Activated T-cell treated with anti-CD3 and anti-CD28 coated beads, Interleukin-2, amount 50 U/mL, for 72 hours (primary cell): ENCODE measurements around the gene NSUN6. TPM values are rescaled to one million over a fixed set of nuclear protein-coding genes. Genes with fewer than 3 reads are reported as not detected.
"Not testable (repeated sequence)": the region's sequence is repeated elsewhere in the genome, so short reads cannot be mapped to it uniquely, and the experiment has no call there.

Experiments used
- ATAC-seq, 2 donors: fragments of 150-1000 bp; cut with Tn5 transposase; replicated peaks in 1 of 2; 2 replicates each; pipeline ENCODE4 v1.10.0; 2021; ENCODE audit warnings: moderate library complexity in 2 of 2, mild to moderate bottlenecking in 1 of 2
- DNase-seq, 2 donors: peaks; one replicate each; pipeline ENCODE4 v3.0.0; 2021 to 2022; ENCODE audit warnings: mixed read lengths in 1 of 2
- H3K27ac Mint-ChIP-seq: one replicate; pipeline ENCODE4 v1.8.0; 2022; ENCODE audit warnings: mild to moderate bottlenecking, moderate library complexity, mixed read lengths
- H3K27me3 Mint-ChIP-seq: one replicate; pipeline ENCODE4 v1.8.0; 2022; ENCODE audit warnings: low read depth, mixed read lengths
- H3K36me3 Mint-ChIP-seq, 2 donors: one replicate each; pipeline ENCODE4 v1.8.0; 2022; ENCODE audit warnings: mixed read lengths in 2 of 2, mild to moderate bottlenecking in 1 of 2; ENCODE audit not compliant: insufficient read depth in 2 of 2
- H3K4me1 Mint-ChIP-seq: one replicate; pipeline ENCODE4 v1.8.0; 2022; ENCODE audit warnings: low read depth, mixed read lengths
- H3K4me3 Mint-ChIP-seq, 2 donors: one replicate each; pipeline ENCODE4 v1.8.0; 2022; ENCODE audit warnings: mild to moderate bottlenecking in 2 of 2, mixed read lengths in 2 of 2, moderate library complexity in 2 of 2
- H3K9me3 Mint-ChIP-seq, 2 donors: one replicate each; pipeline ENCODE4 v1.8.0; 2022; ENCODE audit warnings: mixed read lengths in 2 of 2
- total RNA-seq, 2 donors: library from RNA; stranded (reverse); gene quantifications; one replicate each; pipeline ENCODE4 v1.2.3, GENCODE V29; 2022

The NSUN6 gene
- total RNA-seq, 2 donors from 2014 or later: 22.4 to 23.8 TPM

DNA sequence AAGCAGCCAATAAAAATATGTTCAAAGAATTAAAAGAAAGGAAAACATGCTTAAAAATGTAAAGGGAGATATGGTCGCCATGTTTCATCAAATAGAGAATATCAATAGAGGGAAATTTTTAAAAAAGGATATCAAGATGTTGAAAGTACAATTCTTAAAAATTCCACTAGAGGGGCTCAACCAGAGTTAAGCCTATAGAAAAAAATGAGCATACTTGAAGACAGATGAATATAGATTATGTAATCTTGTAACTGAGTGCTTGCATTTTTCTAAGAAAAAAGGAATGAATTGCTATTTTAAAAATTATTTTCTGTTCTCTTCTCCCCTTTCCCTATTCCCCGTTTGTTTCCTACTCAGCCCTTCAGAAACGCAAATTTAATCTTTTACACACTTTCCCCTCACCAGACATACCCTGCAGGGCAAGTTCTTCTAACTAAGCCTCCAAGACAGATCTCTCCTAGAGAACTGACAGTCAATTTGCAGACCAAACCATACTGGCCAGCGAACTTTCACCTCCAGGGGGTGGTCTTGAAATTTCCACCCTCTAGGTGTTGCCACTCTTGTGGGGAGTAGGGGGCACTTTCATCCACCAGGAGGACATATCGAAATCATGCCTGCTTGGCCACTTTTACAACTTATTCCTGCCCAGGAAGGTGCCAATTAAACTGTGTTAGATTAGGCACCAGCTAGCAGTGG lies 67.7 kb downstream of the NSUN6 start:
- Mint-ChIP-seq H3K4me3 (no peak overlapping the region), H3K27me3 (no peaks in the 10 kb centered on the region), H3K36me3 (peaks cover 12 to 53% of the 10 kb centered on the region in 2 donors), H3K27ac (peak overlapping the region; percentile 78), H3K4me1 (peaks cover 20% of the 10 kb centered on the region), H3K9me3 (peaks cover 0 to 6% of the 10 kb centered on the region in 2 donors)
- DNase-seq (no peak), ATAC-seq (no peak)

DNA sequence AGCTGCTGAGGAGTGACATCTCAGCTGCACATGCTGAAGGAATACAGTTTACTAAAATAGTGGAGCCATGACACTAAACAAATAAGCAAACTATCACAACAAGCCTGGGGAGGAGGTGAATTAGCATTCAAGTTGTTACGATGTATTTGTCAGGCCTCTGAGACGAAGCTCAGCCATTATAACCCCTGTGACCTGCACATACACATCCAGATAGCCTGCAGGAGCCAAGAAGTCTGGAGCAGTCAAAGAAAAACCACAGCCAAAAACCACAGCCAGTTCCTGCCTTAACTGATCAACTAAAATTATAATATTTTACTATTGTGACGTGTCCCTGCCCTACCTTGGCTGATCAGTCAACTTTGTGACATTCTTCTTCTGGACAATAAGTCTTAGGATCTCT lies 68.6 kb downstream of the NSUN6 start:
- H3K27ac Mint-ChIP-seq: no peak overlapping the region
- H3K9me3 Mint-ChIP-seq: peaks cover 3 to 6% of the 10 kb centered on the region in 2 donors
- no peak overlapping the region for H3K4me3 Mint-ChIP-seq
- H3K4me1 Mint-ChIP-seq: peaks cover 20% of the 10 kb centered on the region
- no peak for DNase-seq
- no peak for ATAC-seq
- H3K36me3 Mint-ChIP-seq: peaks cover 16 to 55% of the 10 kb centered on the region in 2 donors
- H3K27me3 Mint-ChIP-seq: no peaks in the 10 kb centered on the region

DNA sequence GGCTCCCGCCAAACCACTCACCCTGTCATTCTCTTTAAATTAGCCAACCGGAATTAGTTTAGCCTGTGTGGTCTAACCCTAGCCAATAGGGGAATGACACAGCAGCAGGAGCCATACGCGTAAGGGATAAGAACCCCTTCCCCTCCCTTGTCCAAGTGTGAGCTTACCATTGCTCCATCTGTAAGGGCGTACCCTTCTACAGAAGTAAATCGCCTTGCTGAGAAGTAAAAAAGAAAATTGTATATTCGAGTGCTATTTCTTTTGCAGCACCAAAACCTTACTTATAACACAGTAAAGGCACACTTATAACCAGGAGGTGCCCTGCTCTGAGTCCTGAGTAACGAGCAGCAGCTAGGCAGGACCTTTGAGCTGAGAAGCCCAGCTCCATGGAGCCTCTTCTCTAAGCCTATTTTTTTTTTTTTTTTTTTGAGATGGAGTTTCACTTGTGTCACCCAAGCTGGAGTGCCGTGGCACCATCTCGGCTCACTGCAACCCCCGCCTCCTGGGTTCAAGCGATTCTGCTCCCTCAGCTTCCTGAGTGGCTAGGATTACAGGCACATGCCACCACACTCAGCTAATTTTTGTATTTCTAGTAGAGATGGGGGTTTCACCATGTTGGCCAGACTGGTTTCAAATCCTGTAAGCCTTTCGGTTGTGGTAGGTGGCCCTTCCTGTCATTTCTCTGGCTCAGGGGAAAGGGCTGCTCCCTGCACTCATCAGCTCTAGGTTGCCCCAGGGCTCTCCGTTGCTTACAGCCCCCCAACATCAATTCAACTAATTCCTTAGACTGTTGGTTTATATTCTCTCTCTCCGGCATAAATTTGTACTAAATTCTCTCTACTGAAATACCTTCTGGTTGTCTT lies 73.3 kb downstream of the NSUN6 start:
- no peak overlapping the region for H3K27ac Mint-ChIP-seq
- no peaks in the 10 kb centered on the region for H3K27me3 Mint-ChIP-seq
- DNase-seq: no peak
- no peak for ATAC-seq
- H3K36me3 Mint-ChIP-seq: peaks cover 21 to 52% of the 10 kb centered on the region in 2 donors
- H3K4me1 Mint-ChIP-seq: peaks cover 5% of the 10 kb centered on the region
- no peak overlapping the region for H3K4me3 Mint-ChIP-seq
- H3K9me3 Mint-ChIP-seq: peaks cover 6 to 7% of the 10 kb centered on the region in 2 donors

DNA sequence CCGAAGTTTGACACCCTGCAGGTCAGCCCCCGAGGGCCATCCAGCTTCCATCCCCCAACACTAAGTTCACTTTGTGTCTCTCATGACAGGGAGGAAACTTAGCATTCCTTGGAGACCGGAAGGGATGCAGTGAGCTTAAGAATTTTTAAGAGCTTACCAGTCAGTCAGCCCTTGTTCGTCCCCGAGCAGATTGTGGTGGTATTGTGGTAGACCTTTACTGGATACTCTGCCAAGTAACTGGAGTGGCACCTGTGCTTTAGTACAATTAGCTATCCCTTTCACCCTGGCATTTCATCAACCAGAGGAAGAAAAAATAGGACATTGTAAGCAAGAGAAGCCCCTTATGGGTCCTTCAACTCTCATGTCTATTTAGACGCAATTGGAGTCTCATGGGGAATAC lies 74.8 kb downstream of the NSUN6 start:
- H3K4me1 Mint-ChIP-seq: no peaks in the 10 kb centered on the region
- H3K9me3 Mint-ChIP-seq: peaks cover 4 to 7% of the 10 kb centered on the region in 2 donors
- no peaks in the 10 kb centered on the region for H3K27me3 Mint-ChIP-seq
- ATAC-seq (no peak), DNase-seq (no peak)
- H3K36me3 Mint-ChIP-seq: peaks cover 17 to 45% of the 10 kb centered on the region in 2 donors
- H3K4me3 Mint-ChIP-seq: no peak overlapping the region
- no peak overlapping the region for H3K27ac Mint-ChIP-seq

DNA sequence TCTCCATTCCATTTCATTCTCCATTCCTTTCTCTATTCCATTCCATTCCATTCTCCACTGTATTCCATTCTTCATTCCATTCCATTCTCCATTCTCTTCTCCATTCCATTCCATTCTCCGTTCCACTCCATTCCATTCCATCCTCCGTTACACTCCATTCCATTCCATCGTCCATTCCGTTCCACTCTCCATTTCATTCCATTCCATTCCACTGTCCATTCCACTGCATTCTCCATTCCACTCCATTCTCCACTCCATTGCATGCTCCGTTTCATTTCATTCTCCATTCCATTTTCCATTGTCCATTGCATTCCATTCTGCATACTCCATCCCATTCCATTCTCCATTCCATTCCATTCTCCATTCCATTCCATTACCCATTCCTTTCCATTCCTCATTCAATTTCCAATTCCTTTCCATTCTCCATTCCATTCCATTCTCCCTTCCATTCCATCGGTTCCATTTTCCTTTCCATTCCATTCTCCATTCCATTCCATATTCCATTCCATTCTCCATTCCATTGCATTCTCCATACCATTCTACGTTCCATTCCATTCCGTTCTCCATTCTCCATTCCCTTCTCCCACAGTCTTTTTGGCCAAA lies 78.3 kb downstream of the NSUN6 start:
- Mint-ChIP-seq H3K27me3 (no peaks in the 10 kb centered on the region), H3K9me3 (peaks cover 0 to 4% of the 10 kb centered on the region in 2 donors), H3K27ac (no peak overlapping the region), H3K4me1 (no peaks in the 10 kb centered on the region), H3K4me3 (no peak overlapping the region), H3K36me3 (peaks cover 11 to 16% of the 10 kb centered on the region in 2 donors)
- ATAC-seq: no peak
- DNase-seq: no peak

DNA sequence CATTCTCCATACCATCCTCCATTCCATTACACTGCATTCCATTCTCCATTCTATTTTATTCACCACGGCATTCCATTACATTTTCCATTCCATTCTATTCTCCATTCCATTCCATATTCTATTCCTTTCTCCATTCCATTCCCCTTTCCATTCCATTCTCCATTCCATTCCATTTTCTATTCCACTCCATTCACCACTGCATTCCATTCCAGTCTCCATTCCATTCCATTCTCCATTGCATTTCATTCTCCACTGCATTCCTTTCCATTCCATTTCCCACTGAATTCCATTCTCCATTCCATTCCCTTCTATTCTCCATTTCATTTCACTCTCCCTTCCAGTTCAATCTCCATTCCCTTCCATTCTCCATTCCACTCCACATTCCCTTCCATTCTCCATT lies 79.6 kb downstream of the NSUN6 start:
- peaks cover 2 to 9% of the 10 kb centered on the region in 2 donors for H3K36me3 Mint-ChIP-seq
- no peak overlapping the region for H3K4me3 Mint-ChIP-seq
- ATAC-seq: no peak
- no peaks in the 10 kb centered on the region for H3K4me1 Mint-ChIP-seq
- no peak for DNase-seq
- no peaks in the 10 kb centered on the region for H3K27me3 Mint-ChIP-seq
- H3K9me3 Mint-ChIP-seq: no peaks in the 10 kb centered on the region
- H3K27ac Mint-ChIP-seq: no peak overlapping the region

DNA sequence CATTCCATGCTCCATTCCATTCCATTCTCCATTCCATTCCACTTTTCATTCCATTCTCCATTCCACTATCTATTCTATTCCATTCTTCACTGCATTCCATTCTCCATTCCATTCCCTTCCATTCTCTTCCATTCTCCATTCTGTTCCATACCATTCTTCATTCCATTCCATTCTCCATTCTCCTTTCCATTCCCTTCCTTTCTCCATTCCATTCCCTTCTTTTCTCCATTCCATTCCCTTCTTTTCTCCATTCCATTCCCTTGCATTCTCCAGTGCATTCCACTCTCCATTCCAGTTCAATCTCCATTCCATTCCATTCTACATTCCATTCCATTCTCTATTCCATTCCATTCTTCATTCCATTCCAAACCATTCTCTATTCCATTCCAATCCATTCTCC lies 80.3 kb downstream of the NSUN6 start:
- DNase-seq: no peak
- Mint-ChIP-seq H3K27ac (no peak overlapping the region), H3K4me1 (no peaks in the 10 kb centered on the region), H3K9me3 (no peaks in the 10 kb centered on the region), H3K27me3 (no peaks in the 10 kb centered on the region), H3K4me3 (no peak overlapping the region), H3K36me3 (peaks cover 1 to 6% of the 10 kb centered on the region in 2 donors)
- no peak for ATAC-seq

DNA sequence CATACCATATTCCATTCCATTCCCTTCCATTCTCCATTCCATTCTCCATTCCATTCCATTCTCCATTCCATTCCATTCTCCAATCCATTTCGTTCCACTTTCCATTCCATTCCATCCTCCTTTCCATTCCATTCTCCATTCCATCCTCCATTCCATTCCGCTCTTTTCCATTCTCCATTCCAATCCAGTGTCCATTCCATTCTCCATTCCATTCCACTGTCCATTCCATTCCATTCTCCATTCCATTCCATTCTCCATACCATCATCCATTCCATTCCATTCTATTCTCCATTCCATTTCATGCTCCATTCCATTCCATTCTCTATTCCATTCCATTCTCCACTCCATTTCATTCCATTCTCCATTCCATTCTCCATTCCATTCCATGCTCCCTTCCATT lies 81.0 kb downstream of the NSUN6 start:
- H3K4me1 Mint-ChIP-seq, H3K27ac Mint-ChIP-seq, DNase-seq, ATAC-seq, H3K27me3 Mint-ChIP-seq, H3K36me3 Mint-ChIP-seq, H3K4me3 Mint-ChIP-seq, H3K9me3 Mint-ChIP-seq: not testable (repeated sequence)

DNA sequence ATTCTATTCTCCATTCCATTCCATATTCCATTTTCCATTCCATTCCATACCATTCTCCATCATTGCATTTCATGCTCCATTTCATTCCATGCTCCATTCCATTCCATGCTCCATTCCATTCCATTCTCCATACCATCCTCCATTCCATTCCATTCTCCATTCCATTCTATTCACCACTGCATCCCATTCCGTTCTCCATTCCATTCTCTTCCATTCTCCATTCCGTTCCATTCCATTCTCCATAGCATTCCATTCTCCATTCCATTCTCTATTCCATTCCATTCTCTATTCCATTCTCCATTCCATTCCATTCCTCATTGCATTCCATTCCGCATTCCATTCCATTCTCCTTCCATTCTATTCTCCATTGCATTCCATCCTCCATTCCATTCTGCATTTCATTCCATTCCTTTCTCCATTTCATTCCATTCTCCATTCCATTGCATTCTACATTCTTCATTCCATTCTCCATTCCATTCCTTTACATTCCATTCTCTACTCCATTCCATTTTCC lies 84.0 kb downstream of the NSUN6 start:
- ATAC-seq: no peak
- Mint-ChIP-seq H3K36me3 (no peaks in the 10 kb centered on the region), H3K4me3 (no peak overlapping the region)

DNA sequence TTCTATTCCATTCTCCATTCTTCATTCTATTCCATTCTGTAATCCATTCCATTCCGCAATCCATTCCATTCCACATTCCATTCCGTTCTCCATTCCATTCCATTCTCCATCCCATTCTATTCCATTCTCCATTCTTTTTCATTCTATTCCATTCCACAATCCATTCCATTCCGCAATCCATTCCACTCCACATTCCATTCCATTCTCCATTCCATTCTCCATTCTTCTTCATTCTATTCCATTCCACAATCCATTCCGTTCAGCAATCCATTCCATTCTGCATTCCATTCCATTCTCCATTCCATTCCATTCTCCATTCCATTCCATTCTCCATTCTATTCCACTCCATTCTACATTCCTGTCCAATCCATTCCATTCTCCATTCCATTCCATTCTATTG lies 85.2 kb downstream of the NSUN6 start:
- Mint-ChIP-seq H3K4me3 (no peak overlapping the region), H3K4me1 (no peaks in the 10 kb centered on the region), H3K9me3 (no peaks in the 10 kb centered on the region), H3K36me3 (no peaks in the 10 kb centered on the region), H3K27ac (no peak overlapping the region), H3K27me3 (no peaks in the 10 kb centered on the region)
- DNase-seq (no peak), ATAC-seq (no peak)

More for the DNA sequence above, 84.0 kb downstream of the NSUN6 start:
- no peaks in the 10 kb centered on the region for H3K27me3 Mint-ChIP-seq
- H3K27ac Mint-ChIP-seq: no peak overlapping the region
- H3K9me3 Mint-ChIP-seq: no peaks in the 10 kb centered on the region
- no peak for DNase-seq
- H3K4me1 Mint-ChIP-seq: no peaks in the 10 kb centered on the region

DNA sequence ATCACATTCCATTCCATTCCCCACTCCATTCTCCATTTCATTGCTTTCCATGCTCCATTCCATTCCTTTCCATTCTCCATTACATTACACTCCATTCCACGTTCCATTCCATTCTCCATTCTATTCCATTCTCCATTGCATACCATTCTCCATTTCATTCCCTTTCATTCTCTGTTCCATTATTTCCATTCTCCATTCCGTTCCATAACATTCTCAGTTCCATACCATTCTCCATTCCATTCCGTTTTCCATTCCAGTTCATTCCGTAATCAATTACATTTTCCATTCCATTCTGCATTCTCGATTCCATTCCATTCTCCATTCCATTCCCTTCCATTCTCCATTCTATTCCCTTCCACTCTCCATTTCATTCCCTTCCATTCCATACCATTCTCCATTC lies 86.4 kb downstream of the NSUN6 start:
- Mint-ChIP-seq H3K4me1 (no peaks in the 10 kb centered on the region), H3K27ac (no peak overlapping the region), H3K27me3 (no peaks in the 10 kb centered on the region), H3K36me3 (no peaks in the 10 kb centered on the region), H3K9me3 (no peaks in the 10 kb centered on the region), H3K4me3 (no peak overlapping the region)
- DNase-seq (no peak), ATAC-seq (no peak)

DNA sequence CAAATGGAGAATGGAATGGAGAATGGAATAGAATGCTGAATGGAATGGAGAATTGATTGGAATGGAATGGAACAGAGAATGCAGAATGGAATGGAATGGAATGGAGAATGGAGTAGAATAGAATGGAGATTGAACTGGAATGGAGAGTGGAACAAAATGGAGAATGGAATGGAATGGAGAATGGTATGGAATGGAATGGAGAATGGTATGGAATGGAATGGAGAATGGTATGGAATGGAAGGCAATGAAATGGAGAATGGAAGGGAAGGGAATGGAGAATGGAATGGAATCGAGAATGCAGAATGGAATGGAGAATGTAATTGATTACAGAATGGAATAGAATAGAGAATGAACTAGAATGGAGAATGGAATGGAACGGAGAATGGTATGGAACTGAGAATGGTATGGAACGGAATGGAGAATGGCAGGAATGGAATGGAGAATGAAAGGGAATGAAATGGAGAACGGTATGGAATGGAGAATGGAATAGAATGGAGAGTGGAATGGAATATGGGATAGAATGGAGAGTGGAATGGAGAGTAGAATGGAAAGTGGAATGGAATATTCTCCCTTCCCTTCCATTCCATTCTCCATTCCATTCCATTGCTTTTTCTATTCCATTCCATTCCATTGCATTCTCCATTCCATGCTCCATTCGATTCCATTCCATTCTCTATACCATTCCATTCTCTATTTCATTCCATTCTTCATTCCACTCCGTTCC lies 88.2 kb downstream of the NSUN6 start:
- no peaks in the 10 kb centered on the region for H3K9me3 Mint-ChIP-seq
- no peaks in the 10 kb centered on the region for H3K4me1 Mint-ChIP-seq
- no peak for ATAC-seq
- DNase-seq: no peak
- no peak overlapping the region for H3K27ac Mint-ChIP-seq
- no peaks in the 10 kb centered on the region for H3K36me3 Mint-ChIP-seq
- no peaks in the 10 kb centered on the region for H3K27me3 Mint-ChIP-seq
- H3K4me3 Mint-ChIP-seq: no peak overlapping the region
